GM12873 (cell line): ENCODE data around the gene ICA1.

Experiments used
- CTCF ChIP-seq: IDR thresholded peaks from 2 replicates; pipeline ENCODE4 v1.5.1; 2012; ENCODE audit warnings: low read depth, mild to moderate bottlenecking, moderate library complexity, low read length, control low read depth; ENCODE audit not compliant: insufficient read depth; ENCODE audit errors: missing control alignments

ICA1 gene

GRCh38 chr7:8185926-8186683 lies 75.9 kb downstream of the ICA1 start:
- TF ChIP-seq CTCF: no peak

DNA sequence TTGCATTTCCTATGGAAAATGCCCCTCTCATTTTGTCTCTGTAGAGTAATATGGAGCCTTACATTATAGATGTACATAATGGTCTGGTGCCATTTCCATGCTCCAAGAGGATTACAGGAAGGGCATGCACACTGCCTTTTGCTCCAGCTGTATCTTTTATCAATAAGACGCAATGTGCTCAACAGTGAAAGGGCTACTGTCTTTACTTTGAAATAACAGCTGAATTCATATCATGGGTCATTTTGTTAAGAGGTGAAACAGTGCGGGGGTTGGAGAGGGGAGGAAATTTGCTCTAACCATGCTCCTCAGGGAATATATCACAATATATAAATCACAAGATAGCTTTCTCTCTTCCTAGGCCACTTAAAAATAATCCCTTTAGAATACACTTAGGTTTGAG lies 77.7 kb downstream of the ICA1 start:
- TF ChIP-seq CTCF: no peak

- TF ChIP-seq CTCF: no peak
Measured at GRCh38 chr7:8179486-8179885, 82.5 kb downstream of the ICA1 start.

DNA sequence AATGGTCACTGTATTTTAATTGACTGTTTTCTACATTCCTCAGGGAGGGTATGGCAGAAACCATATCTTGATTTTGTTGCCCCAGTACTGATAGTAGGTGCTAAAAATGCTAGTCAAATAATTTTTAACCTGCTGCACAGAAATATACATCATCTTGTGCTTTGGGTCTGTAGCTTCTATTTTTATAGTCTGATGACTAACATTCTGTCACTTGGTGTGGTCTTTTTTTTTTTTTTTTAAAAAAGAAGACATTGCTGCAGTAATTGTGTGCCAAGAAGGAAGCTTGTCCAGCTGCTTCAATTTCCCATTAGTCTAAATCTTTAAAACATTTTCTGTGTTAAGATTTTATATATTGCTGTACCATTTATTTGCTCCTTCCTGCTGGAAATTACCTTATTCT lies 83.6 kb downstream of the ICA1 start:
- TF ChIP-seq CTCF: no peak

- TF ChIP-seq CTCF: no peak
Measured at GRCh38 chr7:8177109-8177933, 84.6 kb downstream of the ICA1 start.

GRCh38 chr7:8176370-8177081 lies 85.4 kb downstream of the ICA1 start:
- no peak for TF ChIP-seq CTCF

DNA sequence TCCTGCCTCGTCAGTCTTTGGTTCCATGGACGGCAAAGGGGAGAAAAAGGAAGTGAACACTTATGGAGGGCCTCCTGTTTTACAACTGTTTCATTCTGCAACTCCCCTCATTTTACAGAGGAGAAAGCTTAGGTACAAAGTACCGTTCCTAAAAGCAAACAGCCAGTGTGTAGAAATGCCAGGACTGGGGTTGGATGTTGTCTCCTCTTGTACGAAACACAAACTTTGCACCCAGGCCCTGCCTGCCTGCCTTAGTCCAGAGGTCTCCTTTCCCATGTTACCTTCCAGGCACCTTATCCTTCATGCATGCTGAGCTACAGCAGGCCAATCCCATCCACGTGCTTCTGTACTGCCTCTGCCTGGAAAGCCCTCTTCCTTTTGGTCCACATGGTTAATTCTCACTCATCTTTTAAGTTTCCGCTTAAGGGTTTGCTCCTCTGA lies 86.0 kb downstream of the ICA1 start:
- TF ChIP-seq CTCF: no peak
